BJ (cell line): ENCODE results near the gene SPINK13. TPM values are rescaled to one million over a fixed set of nuclear protein-coding genes. Genes with fewer than 3 reads are reported as not detected.
"Not testable (repeated sequence)": the region's sequence is repeated elsewhere in the genome, so short reads cannot be mapped to it uniquely, and the experiment has no call there.

Source experiments
- CTCF ChIA-PET: fragments of 350-600 bp; formaldehyde crosslinking; extraction: SDS; loops from one replicate; lab custom pipeline; 2021; ENCODE audit warnings: antibody characterized with exemption, inconsistent platforms; lab: Yijun Ruan, JAX
- POLR2A ChIA-PET: fragments of 300-600 bp; sonication (Branson Sonifier 250); formaldehyde crosslinking; extraction: SDS; loops from one replicate; lab custom pipeline; 2021; ENCODE audit warnings: antibody characterized with exemption; lab: Charles Lee
- DNase-seq: peaks from one replicate; pipeline ENCODE4 v3.0.0-alpha.2; 2011; ENCODE audit warnings: low read depth
- H3K27me3 ChIP-seq: 2 replicates; pipeline ENCODE4 v1.6.0; 2011; ENCODE audit warnings: low read length; ENCODE audit not compliant: control insufficient read depth, insufficient read depth
- H3K36me3 ChIP-seq: 2 replicates; pipeline ENCODE4 v1.5.1; 2011; ENCODE audit warnings: low read length; ENCODE audit not compliant: control insufficient read depth, insufficient read depth
- H3K4me3 ChIP-seq: 2 replicates; pipeline ENCODE4 v1.5.1; 2011; ENCODE audit warnings: low read depth, mild to moderate bottlenecking, control low read depth, low read length
- polyA plus RNA-seq: library from polyadenylated mRNA; depleted of rRNA; stranded (reverse); fragments of >200 nt; gene quantifications from 2 replicates; pipeline ENCODE4 v1.2.3, GENCODE V29; 2011
- TF ChIP-seq, protein P1 (sequence below): IDR thresholded peaks from 2 replicates; pipeline ENCODE4 v1.5.1; 2011; ENCODE audit warnings: low read depth, mild to moderate bottlenecking, control low read depth, inconsistent platforms, low read length, moderate library complexity; ENCODE audit not compliant: insufficient read depth

Gene SPINK13
- polyA plus RNA-seq, 1 experiment, result not detected

DNA sequence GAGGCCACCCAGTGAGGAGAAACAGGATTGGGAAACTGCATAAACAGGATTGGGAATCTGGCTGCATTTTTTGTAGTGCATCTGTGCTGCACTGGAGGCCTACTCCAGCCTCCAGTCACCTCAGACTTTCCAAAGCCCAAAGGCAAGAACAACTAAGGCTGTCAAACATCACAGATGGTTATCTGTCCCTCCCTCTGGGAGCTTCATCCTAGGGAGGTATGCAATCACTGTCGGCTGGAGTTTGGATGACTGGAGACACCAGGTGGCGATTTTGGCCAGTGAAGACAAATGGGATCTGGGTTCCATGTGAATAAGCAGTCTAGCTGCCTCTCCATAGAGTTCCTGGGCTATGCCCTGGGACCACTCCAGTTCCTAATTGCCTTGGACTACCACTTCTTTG is 9.3 kb upstream of the SPINK13 start:
- TF ChIP-seq, protein P1, sequence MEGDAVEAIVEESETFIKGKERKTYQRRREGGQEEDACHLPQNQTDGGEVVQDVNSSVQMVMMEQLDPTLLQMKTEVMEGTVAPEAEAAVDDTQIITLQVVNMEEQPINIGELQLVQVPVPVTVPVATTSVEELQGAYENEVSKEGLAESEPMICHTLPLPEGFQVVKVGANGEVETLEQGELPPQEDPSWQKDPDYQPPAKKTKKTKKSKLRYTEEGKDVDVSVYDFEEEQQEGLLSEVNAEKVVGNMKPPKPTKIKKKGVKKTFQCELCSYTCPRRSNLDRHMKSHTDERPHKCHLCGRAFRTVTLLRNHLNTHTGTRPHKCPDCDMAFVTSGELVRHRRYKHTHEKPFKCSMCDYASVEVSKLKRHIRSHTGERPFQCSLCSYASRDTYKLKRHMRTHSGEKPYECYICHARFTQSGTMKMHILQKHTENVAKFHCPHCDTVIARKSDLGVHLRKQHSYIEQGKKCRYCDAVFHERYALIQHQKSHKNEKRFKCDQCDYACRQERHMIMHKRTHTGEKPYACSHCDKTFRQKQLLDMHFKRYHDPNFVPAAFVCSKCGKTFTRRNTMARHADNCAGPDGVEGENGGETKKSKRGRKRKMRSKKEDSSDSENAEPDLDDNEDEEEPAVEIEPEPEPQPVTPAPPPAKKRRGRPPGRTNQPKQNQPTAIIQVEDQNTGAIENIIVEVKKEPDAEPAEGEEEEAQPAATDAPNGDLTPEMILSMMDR, result no peak
- POLR2A ChIA-PET, result no interaction called here
- no peak for DNase-seq
- Histone ChIP-seq H3K4me3 (no peak overlapping the region), H3K36me3 (no peaks in the 10 kb centered on the region), H3K27me3 (no peaks in the 10 kb centered on the region)
- CTCF ChIA-PET, result no interaction called here

DNA sequence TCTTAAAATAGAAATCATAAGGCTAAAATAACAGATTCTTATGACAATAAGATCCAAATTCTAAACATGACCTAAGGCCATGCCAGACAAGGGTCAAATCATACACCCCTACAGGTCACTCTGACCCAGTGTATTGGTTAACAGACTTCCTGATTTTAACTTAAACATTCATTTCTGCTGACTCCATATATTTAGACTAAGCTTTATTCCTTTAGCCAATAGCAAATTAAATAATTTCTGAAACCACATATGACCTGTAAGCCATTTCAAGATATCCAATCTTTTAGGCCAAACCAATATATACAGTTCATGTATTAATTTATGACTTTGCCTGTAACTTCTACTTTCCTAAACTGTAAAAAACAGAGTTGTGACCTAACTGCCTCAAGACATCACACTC is 7.4 kb upstream of the SPINK13 start:
- CTCF ChIA-PET, result no interaction called here
- DNase-seq, result no peak
- Histone ChIP-seq H3K27me3 (no peaks in the 10 kb centered on the region), H3K36me3 (no peaks in the 10 kb centered on the region), H3K4me3 (no peak overlapping the region)
- TF ChIP-seq, protein P1, result no peak
- POLR2A ChIA-PET, result no interaction called here

DNA sequence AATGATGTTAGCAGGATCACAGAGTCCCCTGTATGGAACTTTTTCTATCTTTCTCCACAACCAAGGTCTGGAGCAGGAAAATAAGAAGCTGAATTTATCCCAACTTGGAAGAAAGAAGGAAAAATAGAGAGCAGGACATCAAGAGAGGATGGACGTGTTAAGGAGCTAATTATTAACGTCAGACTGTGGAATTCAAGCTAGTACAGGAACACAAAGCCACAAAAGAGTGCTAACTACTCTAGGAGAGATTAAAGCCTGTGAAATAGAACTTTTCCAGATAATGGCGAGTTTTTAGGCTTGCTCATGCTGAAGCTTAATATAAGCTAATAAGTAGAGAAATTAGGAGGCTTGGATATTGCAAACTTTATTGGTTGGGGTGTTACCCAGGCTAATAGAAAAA is 632 bp upstream of the SPINK13 start:
- TF ChIP-seq, protein P1, result no peak
- CTCF ChIA-PET, result no interaction called here
- DNase-seq, result no peak
- H3K4me3 ChIP-seq, result no peak overlapping the region
- H3K27me3 ChIP-seq, result no peaks in the 10 kb centered on the region
- POLR2A ChIA-PET, result interaction anchor here (0.8 kb wide), 1 partner anchor 18 kb away, joined by 11 read pairs; no protein-coding TSS in a partner anchor
- H3K36me3 ChIP-seq, result no peaks in the 10 kb centered on the region

DNA sequence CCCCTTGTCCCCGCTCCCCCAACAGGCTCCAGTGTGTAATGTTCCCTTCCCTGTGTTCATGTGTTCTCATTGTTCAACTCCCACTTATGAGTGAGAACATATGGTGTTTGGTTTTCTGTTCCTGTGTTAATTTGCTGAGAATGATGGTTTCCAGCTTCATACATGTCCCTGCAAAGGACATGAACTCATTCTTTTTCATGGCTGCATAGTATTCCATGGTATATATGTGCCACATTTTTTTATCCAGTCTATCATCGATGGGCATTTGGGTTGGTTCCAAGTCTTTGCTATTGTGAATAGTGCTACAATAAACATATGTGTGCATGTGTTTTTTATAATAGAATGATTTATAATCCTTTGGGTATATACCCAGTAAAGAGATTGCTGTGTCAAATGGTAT is 6.5 kb downstream of the SPINK13 start:
- H3K27me3 ChIP-seq, H3K4me3 ChIP-seq, DNase-seq, POLR2A ChIA-PET, H3K36me3 ChIP-seq, CTCF ChIA-PET: not testable (repeated sequence)

DNA sequence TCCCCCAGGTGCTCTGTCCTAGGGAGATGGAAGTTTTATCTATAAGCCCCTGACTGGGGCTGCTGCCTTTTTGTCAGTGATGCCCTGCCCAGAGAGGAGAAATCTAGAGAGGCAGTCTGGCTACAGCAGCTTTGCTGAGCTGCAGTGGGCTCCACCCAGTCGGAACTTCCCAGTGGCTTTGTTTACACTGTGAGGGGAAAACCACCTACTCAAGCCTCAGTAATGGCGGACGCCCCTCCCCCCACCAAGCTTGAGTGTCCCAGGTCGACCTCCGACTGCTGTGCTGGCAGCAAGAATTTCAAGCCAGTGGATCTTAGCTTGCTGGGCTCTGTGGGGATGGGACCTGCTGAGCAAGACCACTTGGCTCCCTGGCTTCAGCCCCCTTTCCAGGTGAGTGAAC is 12.3 kb downstream of the SPINK13 start:
- CTCF ChIA-PET, result interaction anchor here (0.6 to 1.5 kb wide), 3 partner anchors 11 to 832 kb away, joined by 3 read pairs; no protein-coding TSS in a partner anchor
- DNase-seq, H3K4me3 ChIP-seq, H3K27me3 ChIP-seq, H3K36me3 ChIP-seq, POLR2A ChIA-PET: not testable (repeated sequence)

DNA sequence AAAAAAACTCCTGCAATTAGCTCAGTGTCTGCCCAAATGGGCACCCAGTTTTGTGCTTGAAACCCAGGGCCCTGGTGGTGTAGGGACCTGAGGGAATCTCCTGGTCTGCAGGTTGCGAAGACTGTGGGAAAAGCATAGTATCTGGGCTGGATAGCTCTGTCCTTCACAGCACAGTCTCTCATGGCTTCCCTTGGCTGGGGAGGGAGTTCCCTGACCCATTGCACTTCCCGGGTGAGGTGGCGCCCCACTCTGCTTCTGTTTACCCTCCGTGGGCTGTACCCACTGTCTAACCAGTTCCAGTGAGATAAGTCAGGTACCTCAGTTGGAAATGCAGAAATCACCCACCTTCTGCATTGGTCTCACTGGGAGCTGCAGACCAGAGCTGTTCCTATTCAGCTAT is 12.7 kb downstream of the SPINK13 start:
- H3K36me3 ChIP-seq, POLR2A ChIA-PET, H3K4me3 ChIP-seq, H3K27me3 ChIP-seq, DNase-seq: not testable (repeated sequence)
- CTCF ChIA-PET, result interaction anchor here (0.6 to 1.5 kb wide), 3 partner anchors 10 to 832 kb away, joined by 3 read pairs; no protein-coding TSS in a partner anchor
